HepG2 (cell line): ENCODE measurements around the gene C1orf116. TPM values are rescaled to one million over a fixed set of nuclear protein-coding genes. Genes with fewer than 3 reads are reported as not detected.

Experiments used
- TBX2 ChIP-seq: sonication (generic); formaldehyde crosslinking; IDR thresholded peaks from 2 replicates; pipeline ENCODE4 v1.5.0; 2020; ENCODE audit warnings: missing genetic modification reagents, mild to moderate bottlenecking, borderline replicate concordance
- ZNF337 ChIP-seq: sonication (generic); formaldehyde crosslinking; IDR thresholded peaks from 2 replicates; pipeline ENCODE4 v1.5.1; 2020; ENCODE audit warnings: missing genetic modification reagents, low read depth, mild to moderate bottlenecking, borderline replicate concordance
- ZNF512 ChIP-seq: sonication (generic); formaldehyde crosslinking; IDR thresholded peaks from 2 replicates; pipeline ENCODE4 v1.4.0; 2020; ENCODE audit warnings: mild to moderate bottlenecking, missing genetic modification reagents
- polyA plus RNA-seq, 8 experiments: library from polyadenylated mRNA; depleted of rRNA in 3 of 8; stranded (reverse) in 7 of 8; unstranded in 1 of 8; fragments of >200 nt; fragmentation: Illumina TruSeq in 4 of 8; extraction: Trizol in 4 of 8; gene quantifications; 2 replicates each; pipeline versions ENCODE4 v1.2.1 to v1.2.3, GENCODE V29; 2011 to 2016; ENCODE audit warnings: low read depth in 4 of 8, missing spikeins in 1 of 8, mixed read lengths in 1 of 8; ENCODE audit not compliant: insufficient read depth in 1 of 8
- total RNA-seq, 5 experiments: library from RNA; depleted of rRNA; stranded (reverse); fragments of >200 nt; fragmentation: Illumina TruSeq; extraction: Trizol; gene quantifications; 2 replicates each; pipeline ENCODE4 v1.2.3, GENCODE V29; 2016; ENCODE audit warnings: low read depth in 1 of 5
- TF ChIP-seq, protein P1 (sequence below): sonication (generic); formaldehyde crosslinking; IDR thresholded peaks from 2 replicates; pipeline ENCODE4 v1.4.0; 2020; ENCODE audit warnings: missing genetic modification reagents

C1orf116 gene
- total and polyA plus RNA-seq, 2 of the 13 experiments (the other 11 are each of a cell fraction or from before 2014, with no cell fraction given) = 0.51 to 0.95 TPM

GRCh38 chr1:207017615-207018559, 14.7 kb downstream of the C1orf116 start (continued):
- TF ChIP-seq, protein P1, sequence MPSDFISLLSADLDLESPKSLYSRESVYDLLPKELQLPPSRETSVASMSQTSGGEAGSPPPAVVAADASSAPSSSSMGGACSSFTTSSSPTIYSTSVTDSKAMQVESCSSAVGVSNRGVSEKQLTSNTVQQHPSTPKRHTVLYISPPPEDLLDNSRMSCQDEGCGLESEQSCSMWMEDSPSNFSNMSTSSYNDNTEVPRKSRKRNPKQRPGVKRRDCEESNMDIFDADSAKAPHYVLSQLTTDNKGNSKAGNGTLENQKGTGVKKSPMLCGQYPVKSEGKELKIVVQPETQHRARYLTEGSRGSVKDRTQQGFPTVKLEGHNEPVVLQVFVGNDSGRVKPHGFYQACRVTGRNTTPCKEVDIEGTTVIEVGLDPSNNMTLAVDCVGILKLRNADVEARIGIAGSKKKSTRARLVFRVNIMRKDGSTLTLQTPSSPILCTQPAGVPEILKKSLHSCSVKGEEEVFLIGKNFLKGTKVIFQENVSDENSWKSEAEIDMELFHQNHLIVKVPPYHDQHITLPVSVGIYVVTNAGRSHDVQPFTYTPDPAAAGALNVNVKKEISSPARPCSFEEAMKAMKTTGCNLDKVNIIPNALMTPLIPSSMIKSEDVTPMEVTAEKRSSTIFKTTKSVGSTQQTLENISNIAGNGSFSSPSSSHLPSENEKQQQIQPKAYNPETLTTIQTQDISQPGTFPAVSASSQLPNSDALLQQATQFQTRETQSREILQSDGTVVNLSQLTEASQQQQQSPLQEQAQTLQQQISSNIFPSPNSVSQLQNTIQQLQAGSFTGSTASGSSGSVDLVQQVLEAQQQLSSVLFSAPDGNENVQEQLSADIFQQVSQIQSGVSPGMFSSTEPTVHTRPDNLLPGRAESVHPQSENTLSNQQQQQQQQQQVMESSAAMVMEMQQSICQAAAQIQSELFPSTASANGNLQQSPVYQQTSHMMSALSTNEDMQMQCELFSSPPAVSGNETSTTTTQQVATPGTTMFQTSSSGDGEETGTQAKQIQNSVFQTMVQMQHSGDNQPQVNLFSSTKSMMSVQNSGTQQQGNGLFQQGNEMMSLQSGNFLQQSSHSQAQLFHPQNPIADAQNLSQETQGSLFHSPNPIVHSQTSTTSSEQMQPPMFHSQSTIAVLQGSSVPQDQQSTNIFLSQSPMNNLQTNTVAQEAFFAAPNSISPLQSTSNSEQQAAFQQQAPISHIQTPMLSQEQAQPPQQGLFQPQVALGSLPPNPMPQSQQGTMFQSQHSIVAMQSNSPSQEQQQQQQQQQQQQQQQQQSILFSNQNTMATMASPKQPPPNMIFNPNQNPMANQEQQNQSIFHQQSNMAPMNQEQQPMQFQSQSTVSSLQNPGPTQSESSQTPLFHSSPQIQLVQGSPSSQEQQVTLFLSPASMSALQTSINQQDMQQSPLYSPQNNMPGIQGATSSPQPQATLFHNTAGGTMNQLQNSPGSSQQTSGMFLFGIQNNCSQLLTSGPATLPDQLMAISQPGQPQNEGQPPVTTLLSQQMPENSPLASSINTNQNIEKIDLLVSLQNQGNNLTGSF (CRISPR knock-in tag) = no peak
- TF ChIP-seq ZNF337 = no peak
- no peak for TF ChIP-seq TBX2
- TF ChIP-seq ZNF512 = no peak
